Tibial nerve (tissue), 3 donors: ENCODE measurements around the gene FBXL20.
A peak's percentile ranks its signal among the peaks of the same experiment; 100 is the strongest.

ENCODE experiments used
- CTCF ChIP-seq, 5 experiments: fragments of 200-600 bp in 3 of 5; fragments of 450-650 bp in 2 of 5; sonication (generic) in 3 of 5; IDR thresholded peaks; one replicate each; pipeline ENCODE4 v1.5.1; 2016 to 2019; ENCODE audit warnings: antibody characterized with exemption in 5 of 5, mild to moderate bottlenecking in 3 of 5, moderate library complexity in 2 of 5
- POLR2A ChIP-seq, 2 donors: fragments of 450-650 bp; IDR thresholded peaks; one replicate each; pipeline ENCODE4 v1.6.1; 2017; ENCODE audit warnings: antibody characterized with exemption in 2 of 2, mild to moderate bottlenecking in 2 of 2, moderate library complexity in 2 of 2

- TF ChIP-seq POLR2A (IDR thresholded peaks at IDR 0.05) (no peak), CTCF (IDR thresholded peaks at IDR 0.05) (peak in 2 of 5 experiments; percentile 10 to 27)
Measured at GRCh38 chr17:39235555-39236449, 165.6 kb downstream of the FBXL20 start.
